ENCODE data around the gene MAD1L1.

DNA sequence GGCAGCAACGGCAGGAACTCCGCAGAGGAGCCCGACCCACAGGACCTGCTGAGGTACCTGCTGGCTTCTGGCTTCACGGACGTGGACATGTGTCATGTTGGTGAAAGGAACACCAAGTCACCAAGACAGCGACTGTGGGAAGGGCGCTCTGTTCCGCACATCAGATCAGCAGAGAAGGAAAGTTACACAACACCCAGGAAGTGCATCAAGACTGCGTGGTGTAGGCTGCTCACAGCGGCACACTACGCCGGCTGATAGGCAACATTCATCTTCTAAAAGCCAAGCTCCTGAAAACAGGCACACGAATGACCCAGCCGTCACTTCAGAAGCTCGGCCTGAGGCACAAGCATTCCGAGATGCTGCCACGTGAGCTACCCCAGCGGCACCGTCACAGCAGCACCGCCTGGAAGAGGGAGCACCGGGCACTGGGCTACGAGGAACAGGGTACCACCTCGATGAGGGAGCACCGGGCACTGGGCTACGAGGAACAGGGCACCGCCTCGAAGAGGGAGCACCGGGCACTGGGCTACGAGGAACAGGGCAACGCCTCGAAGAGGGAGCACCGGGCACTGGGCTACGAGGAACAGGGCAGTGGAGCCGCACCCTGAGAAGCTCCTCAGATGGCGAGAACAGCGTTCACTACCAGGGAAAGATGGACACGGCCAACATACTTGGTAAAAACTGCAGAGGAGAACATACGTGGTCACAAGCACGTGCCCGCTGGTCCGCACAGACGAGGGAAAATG is 86.7 kb downstream of the MAD1L1 start:
- TF ChIP-seq POLR2A (IDR thresholded peaks at IDR 0.05; ENCODE audit: low read depth, low read length) (no peak), CTCF (conservative IDR thresholded peaks at IDR 0.05; ENCODE audit: low read depth, low read length) (no peak), BHLHE40 (IDR thresholded peaks at IDR 0.05; ENCODE audit: low read depth, low read length) (no peak), MAFK (IDR thresholded peaks at IDR 0.05; ENCODE audit: low read depth, low read length) (no peak), MXI1 (IDR thresholded peaks at IDR 0.05; ENCODE audit: borderline replicate concordance, low read depth, low read length) (no peak), CEBPB (IDR thresholded peaks at IDR 0.05; ENCODE audit: low read depth, low read length) (no peak), RAD21 (IDR thresholded peaks at IDR 0.05; ENCODE audit: low read length) (no peak), CHD1 (IDR thresholded peaks at IDR 0.05; ENCODE audit: low read depth, low read length) (no peak), RFX5 (IDR thresholded peaks at IDR 0.05; ENCODE audit: low read depth, low read length) (no peak), USF2 (IDR thresholded peaks at IDR 0.05; ENCODE audit: low read depth, low read length) (no peak), RCOR1 (IDR thresholded peaks at IDR 0.05; ENCODE audit: insufficient replicate concordance, low read length) (no peak), MAZ (IDR thresholded peaks at IDR 0.05; ENCODE audit: borderline replicate concordance, low read depth, low read length) (no peak), FOS (IDR thresholded peaks at IDR 0.05; ENCODE audit: low read depth, low read length) (no peak)
